ENCODE results near the gene ZDHHC1. TPM values are rescaled to one million over a fixed set of nuclear protein-coding genes. Genes with fewer than 3 reads are reported as not detected.

The ZDHHC1 gene
- polyA plus RNA-seq, 3 donors = 3.3 to 14.2 (median 6.0) TPM

GRCh38 chr16:67372664-67373063 lies 43.6 kb downstream of the ZDHHC1 start:
- H3K79me2 ChIP-seq (ENCODE audit: insufficient read depth, low read length) = no peaks in the 10 kb centered on the region
- Mint-ChIP-seq H3K36me3 (no peaks in the 10 kb centered on the region), H3K27ac (no peak overlapping the region), H3K9me3 (no peaks in the 10 kb centered on the region), H3K4me3 (no peak overlapping the region), H3K4me1 (peaks cover 15% of the 10 kb centered on the region), H3K27me3 (ENCODE audit: low read depth in 3 of 3) (peaks cover 0 to under 1% (median 0%) of the 10 kb centered on the region in 3 donors)
- no peak overlapping the region for H3K4me3 ChIP-seq (replicated peaks in 1 of 3; ENCODE audit: low read depth in 2 of 3, low read length in 3 of 3)
- H4K20me1 ChIP-seq (ENCODE audit: insufficient read depth, low read length) = no peaks in the 10 kb centered on the region
- no peak overlapping the region for H2AFZ ChIP-seq (ENCODE audit: insufficient read depth, low read depth, low read length, poor library complexity, severe bottlenecking)
- no peaks in the 10 kb centered on the region for H3K27me3 ChIP-seq (ENCODE audit: control insufficient read depth in 2 of 2, insufficient read depth in 2 of 2, low read length in 2 of 2)
- H3K9ac ChIP-seq (ENCODE audit: insufficient read depth, low read length, poor library complexity, severe bottlenecking) = no peak overlapping the region
- no peaks in the 10 kb centered on the region for H3K9me3 ChIP-seq (replicated peaks in 1 of 2; ENCODE audit: control insufficient read depth in 1 of 2, insufficient read depth in 1 of 2, low read length in 2 of 2)
- peaks cover 10 to 11% of the 10 kb centered on the region in 2 donors for H3K4me1 ChIP-seq (ENCODE audit: control insufficient read depth in 1 of 2, insufficient read depth in 2 of 2, low read length in 2 of 2)
- no peaks in the 10 kb centered on the region for H3K36me3 ChIP-seq (replicated peaks in 1 of 2; ENCODE audit: control insufficient read depth in 1 of 2, insufficient read depth in 2 of 2, low read length in 2 of 2)
- peak in 2 of 3 donors; percentile 42 to 54 for DNase-seq
- peak; percentile 57 for TF ChIP-seq CTCF (IDR thresholded peaks at IDR 0.05)
- H3K27ac ChIP-seq (ENCODE audit: low read depth in 1 of 2, low read length in 2 of 2) = no peak overlapping the region
- intact Hi-C loops (cut with micrococcal nuclease) = loop anchor here in 1 of 2 donors (2.0 kb wide), 1 partner anchor 26 kb away; no protein-coding TSS in a partner anchor
- H3K4me2 ChIP-seq (replicated peaks; ENCODE audit: extremely low read depth, low read length, poor library complexity, severe bottlenecking) = no peak overlapping the region

GRCh38 chr16:67370661-67371060 lies 45.6 kb downstream of the ZDHHC1 start:
- H3K4me1 Mint-ChIP-seq = peaks cover 22% of the 10 kb centered on the region
- TF ChIP-seq CTCF (IDR thresholded peaks at IDR 0.05) = no peak
- H3K4me3 ChIP-seq (replicated peaks in 1 of 3; ENCODE audit: low read depth in 2 of 3, low read length in 3 of 3) = no peak overlapping the region
- no peak overlapping the region for H3K4me2 ChIP-seq (replicated peaks; ENCODE audit: extremely low read depth, low read length, poor library complexity, severe bottlenecking)
- H3K36me3 Mint-ChIP-seq = no peaks in the 10 kb centered on the region
- no peaks in the 10 kb centered on the region for H3K36me3 ChIP-seq (replicated peaks in 1 of 2; ENCODE audit: control insufficient read depth in 1 of 2, insufficient read depth in 2 of 2, low read length in 2 of 2)
- intact Hi-C loops (cut with micrococcal nuclease) = no loop called here
- peaks cover 23 to 25% of the 10 kb centered on the region in 2 donors for H3K4me1 ChIP-seq (ENCODE audit: control insufficient read depth in 1 of 2, insufficient read depth in 2 of 2, low read length in 2 of 2)
- no peaks in the 10 kb centered on the region for H4K20me1 ChIP-seq (ENCODE audit: insufficient read depth, low read length)
- no peak overlapping the region for H3K4me3 Mint-ChIP-seq
- no peak overlapping the region for H3K27ac Mint-ChIP-seq
- H3K9ac ChIP-seq (ENCODE audit: insufficient read depth, low read length, poor library complexity, severe bottlenecking) = no peak overlapping the region
- no peaks in the 10 kb centered on the region for H3K9me3 ChIP-seq (replicated peaks in 1 of 2; ENCODE audit: control insufficient read depth in 1 of 2, insufficient read depth in 1 of 2, low read length in 2 of 2)
- no peak overlapping the region for H2AFZ ChIP-seq (ENCODE audit: insufficient read depth, low read depth, low read length, poor library complexity, severe bottlenecking)
- 94% methylated on average over 3 of the region's 4 CpGs for WGBS (ENCODE audit: insufficient coverage)
- H3K9me3 Mint-ChIP-seq = no peaks in the 10 kb centered on the region
- no peak for DNase-seq
- H3K79me2 ChIP-seq (ENCODE audit: insufficient read depth, low read length) = no peaks in the 10 kb centered on the region
- no peak overlapping the region for H3K27ac ChIP-seq (ENCODE audit: low read depth in 1 of 2, low read length in 2 of 2)
- no peaks in the 10 kb centered on the region for H3K27me3 Mint-ChIP-seq (ENCODE audit: low read depth in 3 of 3)
- H3K27me3 ChIP-seq (ENCODE audit: control insufficient read depth in 2 of 2, insufficient read depth in 2 of 2, low read length in 2 of 2) = no peaks in the 10 kb centered on the region
